Neuronal stem cell (in vitro differentiated cells): ENCODE data around the gene MRPL36.
A peak's percentile ranks its signal among the peaks of the same experiment; 100 is the strongest.

Experiments
- DNase-seq: peaks from one replicate; pipeline ENCODE4 v3.0.0-alpha.2; 2013; ENCODE audit warnings: low spot score
- H2AFZ ChIP-seq: one replicate; pipeline ENCODE4 v1.6.1; 2013; ENCODE audit warnings: mild to moderate bottlenecking, low read length, inconsistent platforms
- H2AK5ac ChIP-seq: 2 replicates; pipeline ENCODE4 v1.6.1; 2013; ENCODE audit warnings: low read depth, mild to moderate bottlenecking, inconsistent platforms, low read length, moderate library complexity, mixed read lengths
- H2BK120ac ChIP-seq: 2 replicates; pipeline ENCODE4 v1.6.1; 2013; ENCODE audit warnings: low read depth, mild to moderate bottlenecking, inconsistent platforms, low read length, moderate library complexity, mixed read lengths
- H2BK12ac ChIP-seq: one replicate; pipeline ENCODE4 v1.6.1; 2013; ENCODE audit warnings: low read length, inconsistent platforms
- H2BK15ac ChIP-seq: 2 replicates; pipeline ENCODE4 v1.6.1; 2013; ENCODE audit warnings: mild to moderate bottlenecking, low read length, inconsistent platforms, mixed read lengths
- H2BK5ac ChIP-seq: one replicate; pipeline ENCODE4 v1.6.1; 2013; ENCODE audit warnings: inconsistent platforms, mild to moderate bottlenecking, low read length, moderate library complexity
- H3K14ac ChIP-seq: one replicate; pipeline ENCODE4 v1.6.1; 2013; ENCODE audit warnings: low read length, inconsistent platforms
- H3K18ac ChIP-seq: 2 replicates; pipeline ENCODE4 v1.6.1; 2013; ENCODE audit warnings: low read length, inconsistent platforms
- H3K23ac ChIP-seq: 2 replicates; pipeline ENCODE4 v1.6.1; 2013; ENCODE audit warnings: low read depth, mild to moderate bottlenecking, mixed read lengths, low read length, inconsistent platforms; ENCODE audit not compliant: poor library complexity
- H3K27ac ChIP-seq: replicated peaks from 3 replicates; pipeline ENCODE4 v1.5.1; 2013; ENCODE audit warnings: low read length, inconsistent platforms
- H3K27me3 ChIP-seq, 3 experiments: 2 replicates each; pipeline ENCODE4 v1.6.1; 2013; ENCODE audit warnings: low read length in 3 of 3, mild to moderate bottlenecking in 2 of 3, inconsistent platforms in 1 of 3, low read depth in 1 of 3, mixed read lengths in 1 of 3, moderate library complexity in 1 of 3; ENCODE audit not compliant: control insufficient read depth in 3 of 3, insufficient read depth in 3 of 3
- H3K36me3 ChIP-seq, 2 donors: replicated peaks in 1 of 2; 2 replicates each; pipeline ENCODE4 v1.6.1; 2013; ENCODE audit warnings: low read length in 2 of 2; ENCODE audit not compliant: control insufficient read depth in 2 of 2, insufficient read depth in 2 of 2
- H3K4ac ChIP-seq: 2 replicates; pipeline ENCODE4 v1.6.1; 2013; ENCODE audit warnings: inconsistent platforms, mild to moderate bottlenecking, low read length, moderate library complexity
- H3K4me1 ChIP-seq, 2 donors: 1 replicate in 1 of 2; 2 replicates in 1 of 2; pipeline ENCODE4 v1.6.1; 2013; ENCODE audit warnings: low read length in 2 of 2, low read depth in 1 of 2; ENCODE audit not compliant: control insufficient read depth in 2 of 2, insufficient read depth in 1 of 2
- H3K4me2 ChIP-seq: one replicate; pipeline ENCODE4 v1.6.1; 2013; ENCODE audit warnings: mild to moderate bottlenecking, low read length, inconsistent platforms; ENCODE audit not compliant: insufficient read depth, poor library complexity, severe bottlenecking
- H3K4me3 ChIP-seq, 2 donors: 2 replicates each; pipeline ENCODE4 v1.5.1; 2013; ENCODE audit warnings: low read length in 2 of 2, mild to moderate bottlenecking in 2 of 2, inconsistent platforms in 1 of 2, moderate library complexity in 1 of 2
- H3K79me1 ChIP-seq: one replicate; pipeline ENCODE4 v1.6.1; 2013; ENCODE audit warnings: low read depth, mild to moderate bottlenecking, inconsistent platforms, low read length, moderate library complexity
- H3K9ac ChIP-seq: one replicate; pipeline ENCODE4 v1.6.1; 2013; ENCODE audit warnings: mild to moderate bottlenecking, low read depth, low read length, inconsistent platforms; ENCODE audit not compliant: poor library complexity
- H3K9me3 ChIP-seq, 2 donors: replicated peaks in 1 of 2; 2 replicates each; pipeline versions ENCODE3 to v1.6.1; 2013; ENCODE audit warnings: low read length in 2 of 2, mild to moderate bottlenecking in 2 of 2, inconsistent platforms in 1 of 2, low read depth in 1 of 2, mixed read lengths in 1 of 2, moderate library complexity in 1 of 2; ENCODE audit not compliant: control insufficient read depth in 2 of 2, insufficient read depth in 1 of 2
- H4K8ac ChIP-seq: one replicate; pipeline ENCODE4 v1.6.1; 2013; ENCODE audit warnings: low read depth, mild to moderate bottlenecking, inconsistent platforms, low read length, moderate library complexity
- H4K91ac ChIP-seq: one replicate; pipeline ENCODE4 v1.6.1; 2013; ENCODE audit warnings: low read length, low read depth, mild to moderate bottlenecking, inconsistent platforms; ENCODE audit not compliant: poor library complexity
- WGBS, 2 donors: extraction: QIAGEN DNeasy Blood & Tissue Kit; methylation state at CpG; one replicate each; pipeline ENCODE4 v1.1.7; 2013; ENCODE audit warnings: missing lambda C conversion rate in 2 of 2, mixed read lengths in 1 of 2; ENCODE audit not compliant: insufficient read length in 2 of 2, insufficient replicate concordance in 1 of 2; ENCODE audit errors: extremely low coverage in 2 of 2; 5-methylcytosine and 5-hydroxymethylcytosine counted together

The MRPL36 gene

DNA sequence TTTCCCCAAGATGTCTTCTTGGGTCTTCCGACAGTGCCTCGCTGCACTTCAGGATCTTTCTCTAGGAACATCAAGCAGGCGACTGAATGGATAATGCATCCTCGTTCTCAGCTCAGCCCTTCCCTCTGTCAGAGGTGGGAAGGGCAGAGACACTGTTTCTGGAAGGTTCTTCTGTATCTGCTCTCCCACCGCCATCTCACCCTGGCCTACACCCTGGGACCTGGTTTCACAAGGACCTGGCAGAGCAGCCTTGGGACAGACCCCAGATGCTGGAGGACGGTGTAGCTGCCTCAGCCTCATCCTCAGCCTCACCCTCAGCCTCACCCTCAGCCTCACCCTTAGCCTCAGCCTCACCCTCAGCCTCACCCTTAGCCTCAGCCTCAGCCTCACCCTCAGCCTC, 18.5 kb downstream of the MRPL36 start:
- DNase-seq, result no peak
- no peak overlapping the region for H3K18ac ChIP-seq
- peaks cover 0 to 1% of the 10 kb centered on the region in 2 donors for H3K9me3 ChIP-seq
- H2BK12ac ChIP-seq, result no peak overlapping the region
- no peak overlapping the region for H3K9ac ChIP-seq
- H3K36me3 ChIP-seq, result no peaks in the 10 kb centered on the region
- no peak overlapping the region for H4K91ac ChIP-seq
- no peak overlapping the region for H4K8ac ChIP-seq
- H3K14ac ChIP-seq, result no peak overlapping the region
- no peak overlapping the region for H3K4me2 ChIP-seq
- H3K79me1 ChIP-seq, result no peaks in the 10 kb centered on the region
- no peak overlapping the region for H2BK5ac ChIP-seq
- H2AK5ac ChIP-seq, result no peak overlapping the region
- H3K23ac ChIP-seq, result peak overlapping the region; percentile 49
- H2BK15ac ChIP-seq, result no peak overlapping the region
- no peak overlapping the region for H3K4me3 ChIP-seq
- H3K27me3 ChIP-seq, result no peaks in the 10 kb centered on the region
- no peak overlapping the region for H2BK120ac ChIP-seq
- no peak overlapping the region for H3K4ac ChIP-seq
- H3K27ac ChIP-seq, result no peak overlapping the region
- H2AFZ ChIP-seq, result no peak overlapping the region
- WGBS, 2 donors, result no CpG with 5 or more reads among the region's 6 CpGs
- H3K4me1 ChIP-seq, result peaks cover 0 to 7% of the 10 kb centered on the region in 2 donors

DNA sequence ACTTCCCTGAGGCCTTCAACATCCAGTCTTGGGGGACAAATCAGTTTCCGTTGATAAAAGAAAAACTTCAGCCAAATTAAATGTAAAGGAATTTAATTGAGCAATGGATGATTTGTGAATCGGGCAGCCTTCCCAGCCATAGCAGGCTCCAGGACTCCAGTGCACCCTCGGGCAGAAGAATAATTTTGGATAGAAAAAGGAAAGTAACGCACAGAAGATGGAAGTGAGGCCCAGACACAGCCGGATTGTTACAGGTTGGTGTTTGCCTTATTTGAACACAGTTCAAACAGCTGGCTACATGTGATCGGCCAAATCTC, 19.1 kb downstream of the MRPL36 start:
- Histone ChIP-seq H2BK120ac (no peak overlapping the region), H3K27me3 (no peaks in the 10 kb centered on the region), H2BK5ac (no peak overlapping the region), H3K4me2 (no peak overlapping the region), H3K18ac (no peak overlapping the region), H2AK5ac (peak overlapping the region; percentile 91), H4K91ac (no peak overlapping the region), H2AFZ (no peak overlapping the region), H3K36me3 (no peaks in the 10 kb centered on the region), H3K23ac (no peak overlapping the region), H3K14ac (no peak overlapping the region), H2BK12ac (no peak overlapping the region), H3K27ac (no peak overlapping the region), H3K4me3 (no peak overlapping the region), H3K79me1 (no peaks in the 10 kb centered on the region), H3K9me3 (peaks cover 0 to 3% of the 10 kb centered on the region in 2 donors), H4K8ac (no peak overlapping the region), H2BK15ac (no peak overlapping the region), H3K9ac (no peak overlapping the region), H3K4me1 (peaks cover 0 to 7% of the 10 kb centered on the region in 2 donors), H3K4ac (no peak overlapping the region)
- WGBS, 2 donors, result no CpG with 5 or more reads among the region's 6 CpGs
- DNase-seq, result no peak

DNA sequence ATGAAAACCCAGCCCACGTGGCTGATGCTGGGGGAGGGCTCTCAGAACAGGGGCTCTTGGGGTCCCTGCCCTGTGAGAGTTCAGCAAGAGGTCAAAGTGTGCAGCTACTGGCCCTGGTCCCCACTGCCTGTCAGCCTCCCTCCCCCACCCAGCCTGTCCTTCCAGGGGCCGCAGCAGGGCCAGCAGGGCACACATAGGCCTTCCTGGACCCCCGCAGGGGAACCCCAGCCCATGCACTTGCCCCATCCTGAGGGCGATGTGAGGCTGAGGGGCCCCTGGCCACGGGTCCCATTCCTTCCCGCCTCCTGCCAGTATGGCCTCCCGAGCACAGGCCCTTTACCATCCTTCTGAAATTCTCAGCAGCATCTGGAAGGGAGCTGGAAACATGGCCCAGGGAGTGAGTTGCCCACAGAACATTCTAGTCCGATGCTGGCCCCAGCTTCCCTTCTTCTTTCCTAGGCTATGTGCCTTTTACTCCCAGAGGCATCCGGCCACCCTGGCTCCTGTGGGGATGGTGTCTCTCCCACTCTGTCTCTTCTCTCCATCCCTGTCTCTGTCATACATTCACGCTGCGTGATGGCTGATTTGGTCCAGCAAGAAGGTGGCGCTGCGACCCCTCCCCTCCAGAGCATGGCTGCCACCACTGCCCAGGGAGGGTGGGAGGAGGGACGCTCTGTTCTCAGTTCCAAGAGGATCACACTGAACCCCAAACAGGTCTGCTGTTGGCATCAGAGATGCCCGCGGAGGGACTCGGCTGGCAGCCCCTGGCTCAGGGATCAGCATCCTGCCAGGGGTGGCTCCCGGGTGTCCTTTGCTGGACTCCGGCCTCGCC, 19.6 kb downstream of the MRPL36 start:
- no CpG with 5 or more reads among the region's 20 CpGs for WGBS, 2 donors

DNA sequence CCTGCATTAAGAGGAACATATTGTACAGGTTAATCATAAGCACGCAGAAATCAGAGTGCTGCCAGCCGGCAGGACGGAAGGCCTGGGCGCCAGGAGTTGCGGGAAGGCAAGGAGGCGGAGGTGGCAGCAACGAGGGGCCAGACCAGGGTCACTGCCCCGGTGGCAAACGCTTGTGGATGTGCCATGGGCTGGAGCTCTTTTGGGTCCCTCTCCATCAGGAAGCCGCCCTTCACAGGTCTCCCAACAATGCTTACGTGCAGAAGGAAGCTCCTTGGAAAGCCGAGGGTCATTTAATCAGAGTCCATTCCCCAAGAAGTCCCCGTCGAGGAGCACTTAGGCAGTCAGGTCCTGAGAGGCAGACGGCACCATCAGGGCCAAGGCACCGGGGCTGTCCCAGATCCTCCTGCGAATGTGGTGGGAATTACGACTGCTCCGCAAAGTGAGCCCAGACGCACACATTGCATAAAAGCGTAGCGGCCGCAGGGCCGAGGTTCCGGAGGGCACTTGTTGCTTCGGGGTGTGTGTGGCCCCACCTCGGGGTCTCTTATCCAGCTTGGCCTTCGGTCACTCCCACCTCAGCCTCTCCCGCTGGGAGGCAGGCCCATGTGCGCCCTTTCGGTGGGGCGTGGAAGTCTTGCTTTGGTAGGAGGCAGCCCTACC, 20.5 kb downstream of the MRPL36 start:
- no peak overlapping the region for H3K23ac ChIP-seq
- peak overlapping the region; percentile 17 for H2BK12ac ChIP-seq
- no peak overlapping the region for H3K4ac ChIP-seq
- no peak overlapping the region for H3K9ac ChIP-seq
- H3K9me3 ChIP-seq, result peaks cover 0 to 10% of the 10 kb centered on the region in 2 donors
- H2BK15ac ChIP-seq, result peak overlapping the region; percentile 51
- no peaks in the 10 kb centered on the region for H3K27me3 ChIP-seq
- H3K79me1 ChIP-seq, result no peaks in the 10 kb centered on the region
- H3K27ac ChIP-seq, result no peak overlapping the region
- H3K4me2 ChIP-seq, result no peak overlapping the region
- H3K4me1 ChIP-seq, result peaks cover 0 to 7% of the 10 kb centered on the region in 2 donors
- peak overlapping the region; percentile 8 for H2AK5ac ChIP-seq
- no peak overlapping the region for H2BK120ac ChIP-seq
- H3K4me3 ChIP-seq, result no peak overlapping the region
- no peaks in the 10 kb centered on the region for H3K36me3 ChIP-seq
- no peak overlapping the region for H3K14ac ChIP-seq
- WGBS, 2 donors, result no CpG with 5 or more reads among the region's 32 CpGs
- no peak overlapping the region for H4K91ac ChIP-seq
- DNase-seq, result no peak
- H3K18ac ChIP-seq, result no peak overlapping the region
- H2AFZ ChIP-seq, result no peak overlapping the region
- H2BK5ac ChIP-seq, result no peak overlapping the region
- H4K8ac ChIP-seq, result no peak overlapping the region

More for the DNA sequence above, 19.6 kb downstream of the MRPL36 start:
- no peak overlapping the region for H3K9ac ChIP-seq
- no peak overlapping the region for H2BK120ac ChIP-seq
- no peak overlapping the region for H2AFZ ChIP-seq
- H2BK15ac ChIP-seq, result no peak overlapping the region
- H3K9me3 ChIP-seq, result peaks cover 0 to 7% of the 10 kb centered on the region in 2 donors
- H3K4ac ChIP-seq, result no peak overlapping the region
- peak overlapping the region; percentile 34 for H3K23ac ChIP-seq
- no peak overlapping the region for H2BK5ac ChIP-seq
- no peak overlapping the region for H3K27ac ChIP-seq
- no peak overlapping the region for H3K14ac ChIP-seq
- no peaks in the 10 kb centered on the region for H3K27me3 ChIP-seq
- no peak overlapping the region for H4K8ac ChIP-seq
- H3K4me1 ChIP-seq, result peaks cover 0 to 7% of the 10 kb centered on the region in 2 donors
- peak overlapping the region; percentile 91 for H2AK5ac ChIP-seq
- H3K79me1 ChIP-seq, result no peaks in the 10 kb centered on the region
- no peak overlapping the region for H3K4me3 ChIP-seq
- H3K18ac ChIP-seq, result peak overlapping the region; percentile 41
- no peak overlapping the region for H4K91ac ChIP-seq
- no peaks in the 10 kb centered on the region for H3K36me3 ChIP-seq
- no peak overlapping the region for H3K4me2 ChIP-seq
- no peak for DNase-seq
- H2BK12ac ChIP-seq, result no peak overlapping the region
